Stimulated activated memory B cell treated with anti-CD40 and anti-IgM and Interleukin-4, amounts not matched to agents 10 μg/mL and 1 μg/mL and 100 μg/mL, for 72 hours (primary cell): ENCODE measurements around the gene IQGAP2.

ENCODE experiments used
- ATAC-seq: fragments of 150-1000 bp; cut with Tn5 transposase; 2 replicates; pipeline ENCODE4 v1.10.0; 2021
- H3K27ac Mint-ChIP-seq: one replicate; pipeline ENCODE4 v1.8.0; 2022; ENCODE audit warnings: mild to moderate bottlenecking, mixed read lengths
- H3K27me3 Mint-ChIP-seq: one replicate; pipeline ENCODE4 v1.8.0; 2022; ENCODE audit warnings: mixed read lengths
- H3K36me3 Mint-ChIP-seq: one replicate; pipeline ENCODE4 v1.8.0; 2022; ENCODE audit warnings: mixed read lengths
- H3K4me1 Mint-ChIP-seq: one replicate; pipeline ENCODE4 v1.8.0; 2022; ENCODE audit warnings: mixed read lengths
- H3K4me3 Mint-ChIP-seq: one replicate; pipeline ENCODE4 v1.8.0; 2022; ENCODE audit warnings: mild to moderate bottlenecking, moderate library complexity, mixed read lengths
- H3K9me3 Mint-ChIP-seq: one replicate; pipeline ENCODE4 v1.8.0; 2022; ENCODE audit warnings: mixed read lengths

IQGAP2 gene

DNA sequence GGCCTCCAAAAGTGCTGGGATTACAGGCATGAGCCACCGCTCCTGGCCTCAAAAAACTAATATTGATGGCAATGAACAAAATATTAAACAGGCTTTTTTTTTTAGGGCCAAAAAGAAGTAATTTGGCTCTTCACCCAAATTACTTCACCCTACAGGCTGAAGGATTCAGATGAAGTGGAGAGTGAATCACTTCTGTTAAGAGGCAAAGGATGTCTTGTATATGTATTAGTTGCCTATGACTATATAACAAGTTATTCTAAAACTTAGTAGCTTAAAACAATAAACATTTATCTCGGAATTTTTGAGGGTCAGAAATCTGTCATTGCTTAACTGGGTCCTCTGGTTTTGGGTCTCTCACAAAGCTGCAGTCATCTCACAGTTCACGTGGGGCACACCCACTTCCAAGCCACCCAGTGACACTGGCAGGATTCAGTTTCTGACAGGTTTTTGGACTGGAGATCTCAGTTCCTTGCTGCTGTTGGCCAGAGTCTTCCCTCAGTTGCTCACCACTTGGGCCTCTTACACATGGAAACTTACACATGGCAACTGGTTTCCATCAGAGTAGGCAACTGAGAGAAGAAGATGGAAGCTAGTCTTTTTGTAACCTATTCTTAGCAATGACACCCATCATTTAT lies 66.7 kb downstream of the IQGAP2 start:
- Mint-ChIP-seq H3K27ac (no peak overlapping the region), H3K4me1 (peaks cover 10% of the 10 kb centered on the region), H3K36me3 (no peaks in the 10 kb centered on the region), H3K27me3 (no peaks in the 10 kb centered on the region), H3K4me3 (no peak overlapping the region), H3K9me3 (no peaks in the 10 kb centered on the region)
- ATAC-seq = no peak

DNA sequence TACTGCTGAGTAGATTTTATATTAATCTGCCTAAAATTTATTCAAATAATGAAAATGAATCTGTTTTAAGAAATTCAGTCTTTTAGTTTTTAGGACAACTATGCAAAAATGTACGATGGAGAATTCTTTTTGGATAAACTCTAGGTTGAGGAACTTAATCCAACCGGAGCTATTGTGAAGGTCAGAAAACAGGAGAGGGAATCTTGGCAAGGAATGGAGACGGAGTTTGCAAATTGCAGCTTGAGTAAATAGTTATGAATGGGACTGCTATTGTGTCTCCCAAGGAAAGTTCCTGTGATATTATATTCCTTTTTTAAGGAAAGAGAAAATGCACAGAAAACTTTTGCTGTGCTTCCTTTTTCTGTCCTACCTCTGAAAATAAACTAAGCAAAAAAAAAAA lies 67.9 kb downstream of the IQGAP2 start:
- no peaks in the 10 kb centered on the region for H3K27me3 Mint-ChIP-seq
- H3K4me3 Mint-ChIP-seq = no peak overlapping the region
- H3K36me3 Mint-ChIP-seq = no peaks in the 10 kb centered on the region
- ATAC-seq = no peak
- no peaks in the 10 kb centered on the region for H3K9me3 Mint-ChIP-seq
- H3K4me1 Mint-ChIP-seq = peaks cover 10% of the 10 kb centered on the region
- H3K27ac Mint-ChIP-seq = no peak overlapping the region

DNA sequence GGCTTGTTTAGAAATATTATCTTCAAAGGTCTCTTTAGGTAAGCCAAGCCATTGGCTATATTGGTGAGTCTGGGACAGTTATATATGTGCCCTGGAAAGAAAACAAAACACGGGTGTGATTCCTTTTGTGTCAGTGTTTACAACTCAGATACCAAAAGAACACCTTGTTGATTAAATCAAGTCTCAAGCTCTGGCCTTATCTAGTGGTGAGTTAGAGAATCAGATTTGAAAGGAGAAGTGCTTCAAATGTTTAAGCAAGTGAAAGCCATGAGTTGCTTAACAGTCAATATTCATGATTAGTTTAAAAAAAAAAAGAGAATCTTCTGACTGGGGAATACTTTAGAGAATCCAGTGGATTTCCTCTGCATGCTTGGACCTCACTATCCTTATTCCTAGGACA lies 68.3 kb downstream of the IQGAP2 start:
- Mint-ChIP-seq H3K36me3 (no peaks in the 10 kb centered on the region), H3K27me3 (no peaks in the 10 kb centered on the region), H3K27ac (no peak overlapping the region), H3K4me1 (peaks cover 10% of the 10 kb centered on the region), H3K4me3 (no peak overlapping the region), H3K9me3 (no peaks in the 10 kb centered on the region)
- ATAC-seq = no peak

DNA sequence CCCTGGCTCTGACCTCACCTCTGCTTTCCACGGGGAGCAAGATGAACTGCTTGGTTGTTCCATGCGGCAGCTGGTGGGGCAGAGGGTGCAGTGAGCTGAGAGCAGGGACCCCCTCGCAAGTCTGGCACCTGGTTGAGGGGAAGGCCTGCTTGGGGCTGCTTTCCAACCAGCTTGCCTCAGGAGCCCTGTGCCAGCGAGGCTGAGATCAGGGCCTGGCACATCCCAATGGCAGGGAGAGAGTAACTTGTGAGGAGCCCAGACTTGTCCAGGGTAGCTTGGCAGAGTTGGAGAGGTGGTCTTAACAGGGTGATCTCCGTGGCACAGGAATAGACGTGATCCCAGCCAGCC lies 68.9 kb downstream of the IQGAP2 start:
- Mint-ChIP-seq H3K36me3 (no peaks in the 10 kb centered on the region), H3K4me1 (peaks cover 10% of the 10 kb centered on the region), H3K4me3 (no peak overlapping the region), H3K27me3 (no peaks in the 10 kb centered on the region), H3K27ac (no peak overlapping the region), H3K9me3 (no peaks in the 10 kb centered on the region)
- no peak for ATAC-seq

DNA sequence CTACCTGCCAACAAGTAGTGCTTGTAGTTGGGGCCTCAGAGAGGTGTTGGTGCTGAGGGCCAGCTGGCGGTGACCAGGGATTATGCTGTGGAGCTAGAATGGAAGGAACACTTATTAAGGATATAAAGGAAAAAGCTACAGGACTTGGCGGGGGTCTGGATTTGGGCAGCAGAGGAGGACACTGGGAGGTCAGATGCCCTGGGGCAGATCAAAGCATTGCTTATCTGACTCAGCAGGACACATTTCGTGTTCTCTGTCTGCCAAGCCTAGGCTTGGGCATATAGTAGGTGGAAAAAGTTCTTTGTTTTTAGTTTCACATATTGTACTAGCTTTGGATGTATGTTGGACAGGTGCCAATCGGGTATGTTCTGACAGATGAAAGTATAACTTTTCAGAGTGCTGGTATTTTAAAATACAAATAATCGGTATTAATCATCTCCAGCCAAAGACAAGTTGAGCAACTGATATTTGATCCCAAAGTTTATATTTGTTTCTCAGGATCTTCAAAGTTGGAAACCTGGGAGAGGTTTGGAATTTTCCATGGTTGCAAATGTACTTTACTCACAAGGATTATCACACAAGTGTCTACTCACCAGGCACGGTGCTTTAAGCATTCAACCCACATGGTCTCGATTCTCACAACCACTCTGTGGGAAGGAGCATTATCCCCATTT lies 69.4 kb downstream of the IQGAP2 start:
- Mint-ChIP-seq H3K9me3 (no peaks in the 10 kb centered on the region), H3K4me1 (peaks cover 10% of the 10 kb centered on the region), H3K4me3 (no peak overlapping the region), H3K27ac (no peak overlapping the region), H3K27me3 (no peaks in the 10 kb centered on the region), H3K36me3 (no peaks in the 10 kb centered on the region)
- no peak for ATAC-seq

DNA sequence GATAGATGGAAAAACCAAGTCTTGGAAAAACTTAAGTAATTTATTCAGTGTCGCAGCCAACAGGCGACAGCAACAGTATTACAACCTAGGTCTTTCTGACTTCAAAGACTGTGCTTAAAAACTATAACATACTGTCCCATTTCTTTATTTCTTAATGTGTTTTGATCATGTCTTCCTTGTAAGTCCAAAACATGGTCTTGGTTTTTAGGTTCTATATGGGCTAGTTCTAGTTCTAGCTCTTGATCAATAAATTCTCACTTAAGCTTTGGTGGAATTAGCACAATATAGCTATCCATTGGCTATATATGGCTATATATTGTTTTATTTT lies 69.9 kb downstream of the IQGAP2 start:
- H3K27me3 Mint-ChIP-seq = no peaks in the 10 kb centered on the region
- no peak overlapping the region for H3K4me3 Mint-ChIP-seq
- peaks cover 10% of the 10 kb centered on the region for H3K4me1 Mint-ChIP-seq
- no peaks in the 10 kb centered on the region for H3K36me3 Mint-ChIP-seq
- no peak for ATAC-seq
- H3K27ac Mint-ChIP-seq = no peak overlapping the region
- no peaks in the 10 kb centered on the region for H3K9me3 Mint-ChIP-seq

DNA sequence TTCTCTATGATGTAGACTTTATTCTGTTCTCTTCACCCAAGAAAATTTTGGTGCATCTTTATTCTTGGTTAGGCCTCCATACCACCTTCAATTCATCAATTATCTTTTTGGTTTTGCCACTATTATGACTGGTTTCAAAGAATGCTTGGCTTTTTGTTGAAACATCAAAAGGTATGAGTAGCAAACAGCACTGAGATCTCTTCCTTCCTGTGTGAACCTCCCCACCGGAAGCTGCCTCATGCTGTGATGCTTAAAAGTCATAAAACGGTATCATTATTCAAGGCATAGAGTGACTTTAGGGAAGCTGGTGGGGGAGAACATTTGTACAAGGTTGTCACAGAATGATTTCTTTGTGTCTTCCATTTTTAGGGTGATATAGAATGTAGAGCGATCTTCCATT lies 70.6 kb downstream of the IQGAP2 start:
- H3K4me1 Mint-ChIP-seq = peaks cover 10% of the 10 kb centered on the region
- no peak overlapping the region for H3K4me3 Mint-ChIP-seq

DNA sequence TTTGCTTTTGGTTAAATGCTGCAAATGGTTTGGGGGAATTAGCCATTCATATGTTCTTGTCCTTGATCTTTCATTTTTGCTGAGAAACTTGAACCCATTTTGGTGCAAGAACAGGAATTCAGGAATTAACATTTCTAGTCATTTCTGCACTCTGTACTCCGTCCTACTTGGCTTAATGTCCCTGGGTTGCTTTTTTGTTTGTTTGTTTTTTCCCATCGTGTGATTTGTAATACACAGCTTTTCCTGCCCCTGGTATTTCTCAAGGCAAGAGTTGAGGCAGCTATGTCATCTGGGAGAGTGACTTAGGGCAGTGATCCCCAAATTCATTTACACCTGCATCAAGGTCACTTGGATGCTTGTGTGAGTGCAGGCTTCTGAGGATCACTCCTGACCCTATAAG lies 71.3 kb downstream of the IQGAP2 start:
- no peak for ATAC-seq
- Mint-ChIP-seq H3K27me3 (no peaks in the 10 kb centered on the region), H3K4me1 (peaks cover 10% of the 10 kb centered on the region), H3K9me3 (no peaks in the 10 kb centered on the region), H3K27ac (no peak overlapping the region), H3K36me3 (no peaks in the 10 kb centered on the region), H3K4me3 (no peak overlapping the region)

More for the DNA sequence above, 70.6 kb downstream of the IQGAP2 start:
- no peaks in the 10 kb centered on the region for H3K27me3 Mint-ChIP-seq
- no peaks in the 10 kb centered on the region for H3K36me3 Mint-ChIP-seq
- H3K27ac Mint-ChIP-seq = no peak overlapping the region
- H3K9me3 Mint-ChIP-seq = no peaks in the 10 kb centered on the region
- no peak for ATAC-seq

DNA sequence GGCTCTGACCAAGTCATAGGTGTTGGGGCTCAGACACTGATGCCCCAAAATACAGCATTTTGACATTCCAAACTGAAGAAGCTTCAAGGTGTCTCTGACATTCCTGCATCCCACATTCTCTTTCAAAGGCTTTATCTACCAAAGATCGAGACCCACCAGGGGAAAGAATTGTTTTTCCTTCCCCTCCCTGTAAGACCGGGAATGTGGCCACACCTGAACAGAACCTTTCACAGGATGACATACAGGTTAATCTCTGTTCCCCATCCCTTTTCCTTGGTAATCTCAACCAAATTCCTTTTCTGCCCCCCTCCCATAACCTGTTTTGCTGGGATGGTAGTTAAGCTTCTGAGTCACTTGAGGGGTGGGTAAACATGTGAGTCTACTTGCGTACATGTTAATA lies 72.3 kb downstream of the IQGAP2 start:
- no peak for ATAC-seq
- H3K4me3 Mint-ChIP-seq = no peak overlapping the region
- H3K27me3 Mint-ChIP-seq = no peaks in the 10 kb centered on the region
- H3K36me3 Mint-ChIP-seq = no peaks in the 10 kb centered on the region
- H3K4me1 Mint-ChIP-seq = peaks cover 10% of the 10 kb centered on the region
- H3K9me3 Mint-ChIP-seq = no peaks in the 10 kb centered on the region
- H3K27ac Mint-ChIP-seq = no peak overlapping the region

DNA sequence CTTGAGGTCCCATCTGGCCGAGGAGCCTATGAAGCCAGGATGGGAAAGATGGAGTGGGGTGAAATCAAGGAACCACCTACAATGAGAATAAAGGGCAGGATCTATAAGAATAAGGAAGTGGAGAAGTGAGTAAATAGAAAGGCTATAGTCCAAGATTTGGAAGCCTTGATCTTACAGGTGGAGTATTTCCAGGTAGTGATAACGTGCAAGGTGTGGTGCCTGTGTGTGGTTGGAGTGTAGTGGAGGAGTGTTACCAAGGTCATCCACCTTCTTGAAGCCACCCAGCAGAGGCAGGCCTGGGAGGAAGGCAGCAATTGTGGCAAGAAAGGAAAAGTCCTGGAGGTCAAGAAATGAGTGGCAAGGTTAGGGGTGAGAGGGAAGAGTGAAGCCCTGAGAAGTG lies 72.9 kb downstream of the IQGAP2 start:
- Mint-ChIP-seq H3K36me3 (no peaks in the 10 kb centered on the region), H3K27ac (no peak overlapping the region), H3K27me3 (no peaks in the 10 kb centered on the region), H3K4me3 (no peak overlapping the region), H3K9me3 (no peaks in the 10 kb centered on the region), H3K4me1 (peaks cover 10% of the 10 kb centered on the region)
- no peak for ATAC-seq

DNA sequence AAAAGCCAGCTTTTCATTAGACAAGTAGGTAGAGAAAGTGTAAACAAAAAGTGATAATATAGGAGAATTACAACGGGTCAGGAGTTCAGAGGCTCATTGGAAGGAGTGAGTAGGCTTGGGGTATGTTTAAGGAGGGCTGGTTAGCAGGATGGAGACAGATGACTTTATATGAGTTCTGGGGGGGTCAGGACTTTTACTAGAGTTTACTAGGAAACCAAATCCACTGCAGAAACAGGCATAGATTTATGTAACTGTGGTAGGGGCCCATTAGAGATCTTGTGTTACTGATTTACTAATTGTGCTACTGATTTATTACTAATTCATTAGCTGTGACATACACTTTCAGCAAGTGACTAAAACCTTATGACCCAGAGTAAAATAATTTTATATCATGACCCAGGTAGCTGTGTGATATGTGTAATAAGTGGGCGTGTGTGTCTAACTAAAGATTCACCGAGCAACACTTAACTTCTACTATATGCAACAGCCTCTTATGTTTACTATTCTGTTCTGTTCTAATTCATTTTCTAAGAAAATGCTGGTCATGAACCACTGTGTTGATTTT lies 73.5 kb downstream of the IQGAP2 start:
- Mint-ChIP-seq H3K27ac (no peak overlapping the region), H3K9me3 (no peaks in the 10 kb centered on the region), H3K27me3 (no peaks in the 10 kb centered on the region), H3K4me1 (peaks cover 10% of the 10 kb centered on the region), H3K36me3 (no peaks in the 10 kb centered on the region), H3K4me3 (no peak overlapping the region)
- no peak for ATAC-seq

DNA sequence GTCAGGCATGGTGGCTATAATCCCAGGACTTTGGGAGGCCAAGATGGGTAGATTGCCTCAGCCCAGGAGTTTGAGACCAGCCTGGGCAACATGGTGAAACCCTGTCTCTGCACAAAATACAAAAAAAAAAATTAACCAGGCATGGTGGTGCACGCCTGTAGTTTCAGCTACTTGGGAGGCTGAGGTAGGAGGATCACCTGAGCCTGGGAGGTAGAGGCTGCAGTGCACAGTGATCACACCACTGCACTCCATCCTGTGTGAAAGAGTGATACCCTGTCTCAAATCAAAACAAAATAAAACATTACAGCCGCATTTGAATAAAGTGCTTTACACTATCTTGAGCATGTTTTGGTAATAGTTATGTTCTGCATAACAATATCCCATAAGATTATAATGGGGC lies 74.0 kb downstream of the IQGAP2 start:
- ATAC-seq = no peak
- no peak overlapping the region for H3K4me3 Mint-ChIP-seq
- no peaks in the 10 kb centered on the region for H3K36me3 Mint-ChIP-seq
- peaks cover 10% of the 10 kb centered on the region for H3K4me1 Mint-ChIP-seq
- no peaks in the 10 kb centered on the region for H3K27me3 Mint-ChIP-seq
- no peak overlapping the region for H3K27ac Mint-ChIP-seq
- no peaks in the 10 kb centered on the region for H3K9me3 Mint-ChIP-seq

DNA sequence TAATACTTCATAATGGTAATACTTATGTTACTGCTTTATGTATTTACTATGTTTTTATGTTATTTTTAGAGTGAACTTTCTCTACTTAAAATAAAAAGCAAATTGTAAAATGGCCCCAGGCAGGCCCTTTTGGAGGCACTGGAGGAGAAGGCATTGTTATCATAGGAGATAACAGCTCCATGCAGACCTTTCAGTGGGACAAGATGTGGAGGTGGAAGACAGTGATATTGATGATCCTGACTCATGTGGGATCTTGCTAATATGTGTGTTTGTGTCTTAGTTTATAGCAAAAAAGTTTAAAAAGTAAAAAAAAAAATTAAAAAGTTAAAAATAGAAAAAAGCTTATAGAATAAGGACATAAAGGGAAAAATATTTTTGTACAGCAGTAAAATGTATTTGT lies 74.5 kb downstream of the IQGAP2 start:
- Mint-ChIP-seq H3K9me3 (no peaks in the 10 kb centered on the region), H3K36me3 (no peaks in the 10 kb centered on the region), H3K27ac (no peak overlapping the region), H3K4me3 (no peak overlapping the region), H3K27me3 (no peaks in the 10 kb centered on the region), H3K4me1 (peaks cover 10% of the 10 kb centered on the region)
- no peak for ATAC-seq

DNA sequence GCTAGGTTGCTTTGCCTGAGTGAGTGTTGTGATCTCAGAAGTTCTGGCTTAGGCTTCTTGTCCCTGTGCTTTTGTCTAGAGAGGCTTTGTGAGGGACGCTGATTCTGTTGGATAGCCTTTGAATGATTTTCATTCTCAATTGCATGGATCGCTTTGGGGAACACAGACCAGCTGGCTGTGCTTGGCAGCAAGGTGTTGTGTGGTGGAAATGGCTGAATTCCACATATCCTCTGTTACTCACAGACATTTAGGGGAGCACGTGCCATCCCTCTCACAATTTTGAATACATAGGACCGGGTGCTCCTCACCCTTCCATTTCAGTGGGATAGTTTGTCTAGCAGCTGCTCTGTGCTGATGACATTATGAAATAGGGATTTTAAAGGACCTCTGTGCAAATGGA lies 76.2 kb downstream of the IQGAP2 start:
- Mint-ChIP-seq H3K27me3 (no peaks in the 10 kb centered on the region), H3K4me1 (no peaks in the 10 kb centered on the region), H3K36me3 (no peaks in the 10 kb centered on the region), H3K9me3 (no peaks in the 10 kb centered on the region), H3K27ac (no peak overlapping the region), H3K4me3 (no peak overlapping the region)
- no peak for ATAC-seq

DNA sequence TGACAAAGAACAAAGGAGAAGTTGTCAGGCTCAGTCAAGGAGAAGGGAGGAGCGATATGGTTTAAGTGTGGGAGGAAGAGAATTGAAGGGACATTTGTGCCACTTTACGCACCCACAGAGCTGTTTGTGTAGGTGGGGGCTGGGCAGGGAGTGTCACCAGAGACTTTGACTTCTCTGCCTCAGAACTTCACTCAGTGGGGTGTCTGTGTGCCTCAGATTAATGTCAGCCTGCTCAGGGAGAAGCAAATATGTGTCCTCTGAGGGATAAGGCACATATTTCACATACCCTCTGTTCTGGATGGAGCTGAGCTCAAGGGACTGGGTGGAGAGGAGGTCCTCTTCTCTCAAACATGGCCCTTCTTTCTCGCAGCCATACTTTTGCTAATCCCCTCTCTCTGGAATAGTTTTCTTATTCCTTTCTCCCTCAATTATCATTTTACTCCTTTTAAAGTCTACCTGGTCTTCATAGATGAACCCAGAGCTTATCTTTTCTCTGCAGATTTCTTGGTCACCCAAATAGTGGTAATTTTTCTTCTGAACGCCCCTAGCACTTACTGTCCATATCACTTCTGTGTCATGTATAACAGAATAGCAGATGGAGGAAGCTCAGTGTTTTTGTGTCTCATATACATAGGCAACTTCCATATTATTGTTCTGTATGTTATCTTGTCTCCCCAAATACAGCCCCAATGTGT lies 77.0 kb downstream of the IQGAP2 start:
- Mint-ChIP-seq H3K27me3 (no peaks in the 10 kb centered on the region), H3K36me3 (no peaks in the 10 kb centered on the region), H3K4me3 (no peak overlapping the region), H3K9me3 (no peaks in the 10 kb centered on the region), H3K4me1 (no peaks in the 10 kb centered on the region), H3K27ac (no peak overlapping the region)
- ATAC-seq = no peak

DNA sequence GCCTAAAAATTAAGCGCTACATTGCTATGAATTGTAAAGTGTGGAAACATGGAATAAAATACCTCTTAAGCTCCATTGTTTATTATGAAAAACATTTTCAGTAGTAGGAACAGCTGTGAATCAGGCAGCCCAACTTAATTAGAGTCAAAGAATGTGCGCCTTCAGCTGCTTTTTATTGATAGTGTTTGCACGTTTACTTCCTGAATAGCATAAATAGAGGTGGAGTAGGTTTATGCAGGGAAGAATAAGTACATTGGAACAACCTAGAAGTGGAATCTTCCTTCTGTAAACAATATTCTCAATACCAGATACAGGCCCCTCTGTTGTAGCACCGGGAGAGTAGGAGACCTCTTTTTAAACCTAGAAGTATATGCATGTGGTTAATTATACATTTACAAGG lies 79.9 kb downstream of the IQGAP2 start:
- no peaks in the 10 kb centered on the region for H3K4me1 Mint-ChIP-seq
- H3K27me3 Mint-ChIP-seq = no peaks in the 10 kb centered on the region
- ATAC-seq = no peak
- H3K4me3 Mint-ChIP-seq = no peak overlapping the region
- no peak overlapping the region for H3K27ac Mint-ChIP-seq
- H3K36me3 Mint-ChIP-seq = no peaks in the 10 kb centered on the region
- no peaks in the 10 kb centered on the region for H3K9me3 Mint-ChIP-seq
